RKO (cell line): ENCODE results near the gene TUSC1.
A peak's percentile ranks its signal among the peaks of the same experiment; 100 is the strongest.
"Not testable (repeated sequence)": the region's sequence is repeated elsewhere in the genome, so short reads cannot be mapped to it uniquely, and the experiment has no call there.

ENCODE experiments used
- DNase-seq: peaks from one replicate; pipeline ENCODE4 v3.0.0-alpha.2; 2016; ENCODE audit warnings: low spot score

Gene TUSC1

GRCh38 chr9:25678147-25678666, at the start of gene TUSC1:
Gene TUSC1 (minus strand): TSS chr9:25678444. CDS start chr9:25678312, 132 bp downstream.
- peak; percentile 94 for DNase-seq

DNA sequence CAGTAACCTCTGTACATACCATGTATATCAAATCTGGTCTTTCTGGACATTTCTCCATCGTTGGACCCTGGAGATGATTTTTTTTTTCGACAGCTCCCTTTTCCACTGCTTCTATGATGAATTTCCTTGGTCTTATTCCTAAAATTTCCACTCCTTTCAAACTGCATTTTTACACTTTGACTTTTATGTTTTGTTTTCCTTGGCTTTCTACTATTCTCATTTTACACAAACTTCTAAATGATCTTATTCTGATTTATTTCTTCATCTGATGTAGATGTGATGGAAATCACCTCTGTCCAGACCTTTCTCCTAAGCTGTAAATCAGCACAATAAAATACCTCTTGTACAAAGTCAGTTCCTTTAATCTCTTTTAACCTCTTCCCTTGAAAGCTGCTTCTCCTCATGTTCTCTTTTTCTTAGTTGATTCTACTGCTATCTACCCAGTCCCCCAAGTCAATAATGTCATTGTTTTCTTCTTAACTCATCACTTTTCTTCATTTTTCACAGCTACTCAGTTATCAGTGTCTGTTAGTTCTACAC, 48.7 kb upstream of the TUSC1 start:
- DNase-seq, result no peak

DNA sequence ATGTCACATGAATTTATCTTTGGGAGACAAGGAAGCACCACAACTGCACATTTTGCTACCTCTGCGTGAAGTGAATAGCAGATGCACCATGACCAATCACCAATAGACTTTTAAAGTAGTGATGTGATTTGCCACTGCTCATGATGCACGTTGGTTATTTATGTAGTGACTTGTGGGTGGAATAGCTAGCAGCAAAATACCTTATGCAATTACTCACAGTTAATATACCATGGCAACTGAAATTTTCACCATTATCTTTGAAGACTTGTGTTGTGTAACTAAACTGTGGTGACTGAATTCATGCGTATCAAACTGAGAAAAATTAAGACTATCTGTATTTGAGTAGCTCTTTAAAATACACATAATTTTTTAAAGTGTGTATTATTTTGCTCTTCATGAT, 46.2 kb upstream of the TUSC1 start:
- no peak for DNase-seq

DNA sequence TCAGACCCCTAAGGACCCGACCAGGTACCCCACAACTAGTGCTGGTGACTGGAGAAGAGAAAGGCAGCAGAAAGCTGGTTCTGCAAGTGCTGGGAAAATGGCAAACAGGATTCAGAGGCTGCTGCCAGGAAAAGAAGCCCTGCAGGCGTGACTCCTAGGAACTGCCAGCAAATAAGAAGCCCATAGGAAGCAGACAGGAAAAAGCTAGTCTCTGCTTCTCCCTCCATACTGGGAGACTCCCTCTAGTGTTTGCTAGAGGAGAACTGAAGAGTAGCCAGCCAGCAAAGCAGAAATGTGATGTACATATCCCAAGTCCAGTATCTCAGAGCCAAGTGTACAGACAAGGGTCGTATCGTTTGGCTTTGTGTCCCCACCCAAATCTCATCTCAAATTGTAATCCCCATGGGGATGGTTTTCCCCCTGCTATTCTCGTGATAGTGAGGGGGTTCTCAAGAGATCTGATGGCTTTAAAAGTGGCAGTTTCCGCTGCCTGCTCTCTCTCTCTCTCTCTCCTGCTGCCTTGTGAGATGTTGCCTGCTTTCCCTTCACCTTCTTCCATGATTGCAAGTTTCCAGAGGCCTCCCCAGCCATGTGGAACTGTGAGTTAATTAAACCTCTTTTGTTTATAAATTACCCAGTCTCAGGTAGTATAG, 38.1 kb upstream of the TUSC1 start:
- DNase-seq, result peak; percentile 80

DNA sequence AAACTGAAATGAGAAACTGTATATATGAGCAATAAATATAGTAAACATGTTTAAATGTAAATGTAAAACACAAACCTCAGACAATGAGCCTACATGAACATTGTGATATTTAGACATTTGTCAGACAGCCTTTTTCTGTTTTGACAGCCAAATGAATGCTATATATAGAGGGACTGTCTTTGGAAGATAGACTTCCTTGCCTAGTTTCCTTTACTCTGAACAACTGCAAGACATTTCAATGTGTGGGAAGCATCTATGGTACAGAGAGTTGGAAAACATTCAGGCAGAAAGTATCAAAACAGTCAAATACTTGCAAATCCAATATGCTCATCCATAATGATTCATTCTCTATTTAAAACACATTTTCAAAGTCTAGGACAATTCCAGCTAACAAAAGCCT, 31.7 kb upstream of the TUSC1 start:
- no peak for DNase-seq

DNA sequence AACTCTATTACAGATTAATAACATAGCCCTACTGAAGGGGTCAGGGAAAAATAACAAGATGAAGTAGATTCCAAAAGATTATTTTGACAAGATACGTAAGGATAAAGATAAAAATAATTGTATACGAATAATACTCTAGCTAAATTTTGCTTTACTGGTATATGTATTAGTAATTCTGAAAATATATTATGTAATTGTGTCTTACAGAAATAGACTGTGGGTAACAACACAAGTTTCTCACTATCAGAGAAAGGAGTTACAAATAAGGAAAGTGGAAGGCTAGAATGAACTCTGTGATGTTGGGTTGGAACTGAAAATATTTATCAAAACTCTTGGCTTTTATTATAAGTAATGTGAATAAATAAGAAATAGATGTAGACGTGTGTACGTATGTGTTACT, 26.6 kb upstream of the TUSC1 start:
- no peak for DNase-seq

DNA sequence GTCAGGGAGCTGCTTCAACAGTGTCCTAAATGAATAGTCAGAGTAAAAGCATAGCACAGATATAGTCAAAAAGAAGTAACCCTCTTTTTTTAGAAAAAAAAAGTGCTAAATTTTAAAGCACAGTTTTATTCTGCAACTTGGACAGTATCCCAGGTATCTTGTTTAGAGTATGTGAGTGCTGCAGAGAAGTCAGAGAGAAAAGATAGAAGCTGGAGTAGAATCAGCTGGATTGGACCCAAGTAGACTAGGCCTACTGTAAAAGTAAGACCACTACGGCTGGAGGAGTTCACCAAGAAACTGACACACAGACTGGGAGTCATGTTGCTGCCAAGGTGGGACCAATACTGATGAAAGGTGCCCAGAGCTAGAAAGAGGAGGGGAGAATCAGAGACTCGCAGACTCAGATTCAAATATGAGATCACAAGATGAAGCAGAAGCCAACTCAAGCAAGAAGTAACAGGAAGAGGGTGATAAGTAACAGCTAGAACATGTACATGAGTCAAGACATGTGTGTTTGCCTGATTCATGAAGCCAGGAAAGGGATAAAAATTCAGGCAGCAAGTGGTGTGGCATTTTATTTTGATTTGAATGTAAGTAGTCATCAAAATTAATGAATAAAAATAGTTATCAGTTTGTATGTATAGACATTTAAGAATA, 25.6 kb upstream of the TUSC1 start:
- DNase-seq, result peak; percentile 30

GRCh38 chr9:25702536-25702935, 24.3 kb upstream of the TUSC1 start:
- no peak for DNase-seq

DNA sequence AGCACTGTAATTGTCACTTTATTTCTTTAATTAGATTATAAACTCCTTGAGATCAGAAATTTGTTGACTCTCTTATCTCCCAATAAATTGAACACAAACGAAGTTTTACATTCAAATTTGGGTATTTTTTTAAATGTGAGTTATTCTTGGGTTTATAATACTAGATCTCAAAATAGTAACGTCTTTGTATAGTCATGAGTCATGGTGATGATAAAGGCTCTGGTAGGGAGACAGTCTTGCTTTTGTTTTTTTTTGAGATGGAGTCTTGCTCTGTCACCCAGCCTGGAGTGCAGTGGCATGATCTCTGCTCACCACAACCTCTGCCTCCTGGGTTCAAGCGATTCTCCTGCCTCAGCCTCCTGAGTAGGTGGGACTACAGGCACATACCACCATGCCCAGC, 22.7 kb upstream of the TUSC1 start:
- DNase-seq, result not testable (repeated sequence)

GRCh38 chr9:25700430-25700829, 22.2 kb upstream of the TUSC1 start:
- DNase-seq, result no peak

GRCh38 chr9:25691786-25692185, 13.5 kb upstream of the TUSC1 start:
- no peak for DNase-seq

DNA sequence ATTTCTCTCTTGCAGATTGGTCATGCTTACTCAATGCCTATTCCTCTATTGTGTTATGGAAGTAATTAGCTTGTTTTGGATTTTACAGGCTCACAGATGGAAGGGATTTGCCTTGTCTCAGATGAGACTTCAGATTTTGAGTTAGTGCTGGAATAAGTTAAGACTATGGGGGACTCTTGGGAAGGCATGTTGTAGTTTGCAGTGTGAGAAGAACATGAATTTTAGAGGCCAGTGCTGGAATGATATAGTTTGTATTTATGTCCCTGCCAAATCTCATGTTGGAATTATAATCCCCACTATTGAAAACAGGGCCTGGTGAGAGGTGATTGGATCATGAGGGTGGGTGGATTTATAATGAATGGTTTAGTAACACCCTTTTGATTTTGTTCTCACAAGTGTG, 6.1 kb upstream of the TUSC1 start:
- DNase-seq, result no peak

GRCh38 chr9:25681266-25681665, 3.0 kb upstream of the TUSC1 start:
- peak; percentile 40 for DNase-seq

GRCh38 chr9:25678846-25679360, 659 bp upstream of the TUSC1 start:
- peak; percentile 3 for DNase-seq

DNA sequence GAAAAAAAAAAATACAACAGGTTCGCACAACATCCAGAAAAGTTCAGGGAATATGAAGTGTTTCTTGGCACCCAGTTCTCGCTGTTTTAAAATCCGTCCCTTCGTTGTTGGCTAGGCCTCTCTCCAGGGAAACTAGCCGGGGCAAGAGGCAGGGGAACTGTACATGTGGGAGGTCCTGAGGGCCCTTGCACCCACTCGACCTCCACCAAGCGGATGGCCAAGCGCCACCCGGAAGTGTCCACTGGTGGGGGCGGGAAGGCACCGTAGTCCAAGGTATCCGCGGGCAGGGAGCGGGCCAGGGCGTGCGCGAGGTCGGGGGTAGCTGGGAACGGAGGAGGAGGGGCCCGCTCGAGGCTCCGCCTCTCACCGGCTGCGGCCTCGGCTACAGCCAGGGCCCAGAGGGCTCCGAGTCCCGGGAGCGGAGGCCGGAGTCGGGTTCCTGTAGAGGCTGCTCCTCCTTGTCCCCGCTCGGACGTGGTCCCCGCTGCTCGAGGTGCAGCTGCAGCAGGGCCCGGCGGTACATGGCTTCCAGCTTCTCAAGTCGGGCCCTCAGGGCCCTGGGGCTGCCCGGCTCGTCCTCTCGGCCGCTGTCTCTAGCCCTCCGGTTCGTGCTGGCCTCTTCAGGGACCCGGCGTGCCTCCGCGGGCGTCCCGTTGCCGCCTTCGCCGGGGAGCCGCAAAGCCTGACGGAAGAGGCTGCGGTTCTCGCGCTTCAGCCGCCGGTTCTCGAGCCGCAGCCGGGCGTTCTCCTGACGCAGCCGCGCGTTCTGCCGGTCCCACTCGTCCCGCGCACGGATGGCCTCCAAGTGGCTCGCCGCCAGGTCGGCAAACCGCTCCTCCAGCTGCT, 720 bp downstream of the TUSC1 start:
- DNase-seq, result peak; percentile 90

- not testable (repeated sequence) for DNase-seq
These were observed 2.4 kb downstream of the TUSC1 start for GRCh38 chr9:25675858-25676257.

- peak; percentile 38 for DNase-seq
These were observed 19.7 kb downstream of the TUSC1 start for GRCh38 chr9:25658571-25658970.

DNA sequence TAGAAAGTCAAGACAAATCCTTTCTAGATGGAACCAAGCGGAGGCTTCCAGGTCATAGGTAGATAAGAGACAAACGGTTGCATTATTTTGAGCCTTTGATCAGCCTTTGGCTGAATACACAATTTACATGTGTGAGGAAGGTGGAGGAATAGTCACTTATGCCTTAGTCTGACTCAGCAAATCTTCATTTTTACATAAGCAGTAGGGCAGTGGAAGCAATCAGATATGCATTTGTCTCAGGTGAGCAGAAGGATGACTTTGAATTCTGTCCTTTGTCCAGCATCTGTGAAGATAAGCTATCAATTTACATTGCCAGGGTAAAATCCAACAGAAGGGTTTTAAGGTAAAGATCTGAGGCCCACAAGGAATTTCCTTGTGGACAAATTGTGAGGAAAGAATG, 23.8 kb downstream of the TUSC1 start:
- no peak for DNase-seq

DNA sequence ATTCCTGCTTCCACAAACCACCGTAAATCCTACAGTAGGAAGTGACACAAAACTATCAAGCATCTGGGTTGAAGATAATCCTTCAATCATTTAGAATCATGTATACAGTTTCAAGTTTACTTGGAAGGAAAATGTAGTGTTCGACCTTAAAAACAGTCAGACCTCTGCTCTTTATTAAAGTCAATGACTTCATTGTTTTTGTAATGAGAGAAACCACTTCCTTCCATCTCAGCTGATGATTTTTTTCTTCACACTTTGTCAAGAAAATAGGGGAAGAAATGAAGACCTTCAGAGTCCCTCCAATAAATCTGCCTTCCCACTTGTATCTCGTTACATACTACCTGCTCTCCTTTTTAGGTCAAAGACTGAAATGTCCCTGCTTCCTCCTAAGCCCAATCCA, 30.1 kb downstream of the TUSC1 start:
- no peak for DNase-seq

DNA sequence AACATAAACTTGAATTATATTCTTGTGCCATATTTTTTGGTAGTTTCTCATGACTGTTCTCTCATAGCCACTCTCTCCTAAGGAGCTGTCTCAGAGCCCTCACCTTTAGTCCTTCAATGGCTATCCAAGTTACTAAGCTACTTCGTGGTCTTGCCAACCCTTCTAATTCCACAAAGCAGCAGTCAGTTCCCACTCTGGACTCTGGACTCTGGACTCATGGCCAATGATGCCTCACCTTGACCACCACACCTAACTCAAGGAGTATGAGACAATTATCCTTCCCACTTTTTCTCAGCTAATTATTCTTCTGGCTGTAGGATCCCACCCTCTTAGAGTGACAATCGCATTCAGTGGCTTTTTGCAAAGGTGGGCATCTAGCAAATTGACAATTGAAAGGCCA, 42.2 kb downstream of the TUSC1 start:
- DNase-seq, result no peak

DNA sequence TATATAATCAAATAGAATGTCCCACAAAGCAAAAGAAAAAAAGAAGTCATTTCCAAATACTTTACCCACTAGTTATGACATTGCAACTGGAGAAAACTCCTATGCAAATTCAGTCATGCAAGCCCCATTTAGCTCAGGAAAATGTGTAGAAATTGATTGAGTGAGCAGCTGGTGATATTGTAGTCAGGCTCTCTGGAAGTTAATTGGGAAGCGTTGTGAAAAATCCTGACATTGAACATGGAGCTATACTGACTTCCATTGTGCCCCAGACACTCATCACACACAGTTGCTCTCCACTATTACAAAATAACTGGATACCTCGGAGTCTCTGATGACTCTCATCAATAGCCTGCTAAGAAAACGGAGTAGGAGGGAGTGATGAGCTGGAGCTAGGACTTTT, 49.0 kb downstream of the TUSC1 start:
- DNase-seq, result no peak
